NCI-H510A (cell line): Measurements from ENCODE around the gene GPR153.
A peak's percentile ranks its signal among the peaks of the same experiment; 100 is the strongest.
"Not testable (repeated sequence)": the region's sequence is repeated elsewhere in the genome, so short reads cannot be mapped to it uniquely, and the experiment has no call there.

ENCODE experiments used
- DNase-seq: peaks from one replicate; lab custom pipeline; 2025; lab: John Stamatoyannopoulos, UW

GPR153 gene

GRCh38 chr1:6224718-6225117 lies 36.2 kb downstream of the GPR153 start:
- no peak for DNase-seq

- no peak for DNase-seq
Measured at GRCh38 chr1:6223617-6224016, 37.3 kb downstream of the GPR153 start.

GRCh38 chr1:6222636-6223035 lies 38.3 kb downstream of the GPR153 start:
- DNase-seq = no peak

GRCh38 chr1:6221210-6221784 lies 39.6 kb downstream of the GPR153 start:
- no peak for DNase-seq

- DNase-seq = no peak
Measured at GRCh38 chr1:6220236-6220635, 40.7 kb downstream of the GPR153 start.

GRCh38 chr1:6219641-6220040 lies 41.3 kb downstream of the GPR153 start:
- not testable (repeated sequence) for DNase-seq

- no peak for DNase-seq
Measured at GRCh38 chr1:6218375-6219164, 42.3 kb downstream of the GPR153 start.

GRCh38 chr1:6212193-6212959 lies 48.5 kb downstream of the GPR153 start:
- DNase-seq = no peak

GRCh38 chr1:6211731-6212130 lies 49.2 kb downstream of the GPR153 start:
- DNase-seq = no peak

GRCh38 chr1:6210591-6211355 lies 50.1 kb downstream of the GPR153 start:
- DNase-seq = no peak

- DNase-seq = peak; percentile 59
Measured at GRCh38 chr1:6209661-6210580, 51.0 kb downstream of the GPR153 start.

- DNase-seq = peak; percentile 74
Measured at GRCh38 chr1:6208723-6209660, 51.9 kb downstream of the GPR153 start.

- no peak for DNase-seq
Measured at GRCh38 chr1:6207921-6208320, 53.0 kb downstream of the GPR153 start.

GRCh38 chr1:6207075-6207885 lies 53.6 kb downstream of the GPR153 start:
- DNase-seq = no peak

- no peak for DNase-seq
Measured at GRCh38 chr1:6206520-6206855, 54.4 kb downstream of the GPR153 start.

GRCh38 chr1:6205849-6206519 lies 54.9 kb downstream of the GPR153 start, which contains the start of gene RNF207:
Gene RNF207, plus strand, starts transcription at chr1:6206119. Its CDS starts 417 bp downstream, at chr1:6206536.
- DNase-seq = peak; percentile 97

- DNase-seq = no peak
Measured at GRCh38 chr1:6202256-6202655, 58.6 kb downstream of the GPR153 start.

GRCh38 chr1:6200188-6200809 lies 60.6 kb downstream of the GPR153 start:
- peak; percentile 66 for DNase-seq
